ENCODE data around the gene C1orf116.

C1orf116 gene

DNA sequence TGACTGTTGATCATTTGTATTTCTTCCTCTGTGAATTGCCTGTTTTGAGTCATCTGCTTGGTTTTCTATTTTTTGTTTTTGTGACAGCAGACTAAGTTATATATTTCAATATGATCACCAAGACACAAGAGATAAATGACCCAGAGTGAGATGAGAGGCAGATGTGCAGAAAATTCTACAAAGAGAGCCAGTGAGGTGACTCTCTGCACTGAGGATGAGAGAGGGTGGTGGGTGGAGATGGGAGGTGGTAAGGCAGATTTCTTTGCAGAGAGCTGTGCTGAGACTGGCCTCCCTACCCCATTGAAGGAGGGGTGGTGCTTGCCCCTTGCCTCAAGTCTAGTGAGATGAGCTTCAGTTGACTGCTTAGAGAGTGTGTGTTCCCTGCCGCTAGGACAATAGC lies 44.7 kb downstream of the C1orf116 start:
- DNase-seq (ENCODE audit: low spot score) = no peak

DNA sequence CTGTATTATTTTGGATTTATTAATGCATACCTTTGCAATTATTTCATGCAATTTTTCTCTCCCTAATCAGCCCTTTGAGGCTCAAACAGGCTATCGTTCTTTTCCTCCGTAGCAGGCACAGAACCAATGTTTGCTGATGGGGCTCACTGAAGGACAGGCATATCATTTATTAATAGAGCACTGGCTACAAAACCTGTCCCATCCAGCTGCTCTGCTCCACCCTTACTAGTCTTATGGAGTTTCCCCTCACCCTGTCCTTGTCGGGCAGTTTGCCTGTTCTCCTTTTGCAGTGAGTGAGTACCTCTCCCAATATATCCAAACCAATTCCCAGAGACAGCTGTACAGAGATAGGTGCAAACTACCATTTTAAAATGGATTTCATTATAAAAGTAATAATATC lies 45.7 kb downstream of the C1orf116 start:
- DNase-seq (ENCODE audit: low spot score) = no peak

DNA sequence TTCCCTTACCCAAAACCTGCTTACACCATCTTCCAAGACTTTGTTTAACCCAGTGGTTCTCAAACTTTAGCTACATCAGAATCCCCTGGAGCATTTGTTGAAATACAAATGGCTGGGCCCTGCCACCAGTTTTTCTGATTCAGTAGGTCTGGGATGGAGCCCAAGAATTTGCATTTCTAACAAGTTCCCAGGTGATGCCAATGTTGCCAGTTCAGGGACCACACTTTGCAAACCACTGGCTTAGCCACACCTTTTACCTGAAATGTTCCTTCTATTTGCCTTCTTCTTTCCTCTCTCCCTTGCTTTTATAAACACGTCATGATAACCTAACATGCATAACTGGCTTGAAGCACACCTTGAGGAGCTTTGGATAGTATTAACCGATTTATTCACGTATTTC lies 46.2 kb downstream of the C1orf116 start:
- DNase-seq (ENCODE audit: low spot score) = no peak

DNA sequence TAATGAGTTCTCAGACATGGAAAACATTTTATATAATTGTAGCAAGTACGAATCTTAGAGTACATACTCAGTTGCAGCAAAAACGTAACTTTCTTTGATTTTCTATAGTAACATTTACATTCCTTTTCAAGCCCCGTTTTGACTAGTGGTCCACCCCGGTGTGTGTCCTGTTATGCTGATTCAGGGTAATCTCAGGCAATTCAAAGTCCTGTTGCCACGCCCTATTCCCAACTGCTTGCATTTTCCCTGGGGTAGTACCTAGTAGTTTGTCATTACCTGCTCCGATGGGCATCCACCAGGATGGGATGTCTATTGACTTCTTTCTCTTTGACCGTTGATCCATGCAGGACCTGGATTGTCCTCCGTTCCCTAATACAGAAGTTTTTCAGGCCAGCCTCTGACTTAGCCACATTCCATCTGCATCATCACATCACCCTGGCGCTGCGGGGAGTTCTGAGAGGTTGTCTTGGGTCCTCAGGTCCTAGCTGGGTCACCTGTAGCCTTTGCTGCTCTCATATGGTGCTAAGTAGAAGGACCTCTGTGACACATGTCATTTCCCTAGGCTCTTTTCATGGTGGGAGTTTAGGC lies 47.3 kb downstream of the C1orf116 start:
- peak; percentile 47 for DNase-seq (ENCODE audit: low spot score)

DNA sequence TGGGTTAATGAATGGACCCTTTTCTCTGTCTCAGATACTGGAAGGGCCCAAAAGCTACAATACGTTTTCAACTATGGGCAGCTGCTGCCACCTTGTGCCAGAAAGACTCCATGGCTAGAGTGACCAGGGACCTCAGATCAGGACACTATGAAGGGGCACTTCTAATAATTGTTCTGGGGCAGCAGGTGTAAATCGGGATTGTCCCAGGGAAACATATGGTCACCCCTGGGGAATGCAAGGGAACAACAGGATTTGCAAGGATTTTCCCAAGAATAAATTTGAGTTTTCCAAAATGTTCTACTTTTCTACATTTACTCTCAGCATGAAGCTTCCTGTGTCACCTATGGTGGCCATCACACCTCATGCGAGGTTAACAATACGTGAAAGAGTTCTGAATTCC lies 50.3 kb downstream of the C1orf116 start:
- peak; percentile 63 for DNase-seq (ENCODE audit: low spot score)

DNA sequence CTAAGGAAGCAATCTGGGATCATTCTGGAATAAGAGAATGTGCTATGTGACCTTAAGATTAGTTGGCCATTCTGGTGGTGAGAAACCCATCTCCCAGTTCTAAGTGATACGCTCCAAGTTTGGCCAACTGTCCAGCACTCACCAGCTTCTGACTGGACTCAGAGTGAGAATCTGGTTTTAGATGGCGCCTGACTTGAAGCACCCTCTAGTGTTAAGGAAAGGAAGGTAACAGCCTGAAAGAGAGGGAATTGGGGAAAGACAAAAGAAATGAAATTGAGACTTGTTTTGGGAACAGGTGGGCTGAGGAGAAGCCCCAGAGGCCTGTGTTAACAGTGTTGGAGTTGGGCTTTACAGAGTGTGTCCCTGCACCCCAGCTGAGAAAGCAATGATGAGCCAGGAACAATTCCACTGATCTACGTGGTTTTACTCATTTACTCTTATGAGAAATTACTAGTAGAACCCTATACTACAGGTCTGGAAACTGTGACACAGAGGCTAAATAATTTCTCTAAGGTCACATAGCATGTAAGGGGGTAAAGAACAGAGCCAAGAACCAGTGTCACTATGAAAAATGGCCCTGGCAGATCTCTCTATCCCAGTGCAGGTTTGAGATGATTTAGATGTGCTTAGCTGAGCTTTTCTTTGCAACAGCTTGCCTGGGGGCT lies 53.0 kb downstream of the C1orf116 start:
- DNase-seq (ENCODE audit: low spot score) = peak; percentile 58

DNA sequence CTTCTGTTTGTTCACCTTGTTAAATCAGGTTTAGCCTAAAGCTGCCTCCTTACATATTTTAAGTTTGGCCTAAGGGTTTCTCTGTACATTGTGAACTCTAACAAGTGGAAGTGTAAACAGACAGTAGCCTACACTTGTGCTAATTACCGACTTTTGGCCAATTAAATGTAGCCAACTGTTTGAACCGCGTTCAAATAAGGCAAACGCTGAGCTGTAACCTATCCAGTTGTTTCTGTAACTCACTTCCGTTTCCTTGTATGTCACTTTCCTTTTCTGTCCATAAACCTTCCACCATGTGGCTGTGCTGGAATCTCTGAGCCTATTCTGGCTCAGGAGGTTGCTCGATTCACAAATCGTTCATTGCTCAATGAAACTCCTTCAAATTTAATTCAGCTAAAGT lies 54.3 kb downstream of the C1orf116 start:
- no peak for DNase-seq (ENCODE audit: low spot score)

DNA sequence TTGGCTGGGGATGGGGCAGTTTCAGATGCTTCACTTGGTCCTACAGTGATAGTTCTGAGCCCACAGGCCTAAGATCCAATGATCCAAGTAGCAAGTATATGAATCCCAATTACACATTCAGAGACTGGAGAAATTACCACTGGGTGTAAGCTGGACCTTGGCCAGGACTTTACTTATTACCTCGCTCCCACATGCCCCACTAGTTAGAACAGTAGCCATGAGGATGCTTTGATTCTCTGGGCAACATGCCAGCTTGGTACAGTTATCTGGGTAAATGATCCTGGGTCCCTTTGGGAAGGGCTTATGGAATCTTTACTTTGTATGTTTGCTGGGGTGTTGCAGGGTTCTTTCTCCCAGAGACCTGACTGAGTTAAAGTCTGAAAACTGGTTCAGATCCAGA lies 57.2 kb downstream of the C1orf116 start:
- DNase-seq (ENCODE audit: low spot score) = peak; percentile 67

DNA sequence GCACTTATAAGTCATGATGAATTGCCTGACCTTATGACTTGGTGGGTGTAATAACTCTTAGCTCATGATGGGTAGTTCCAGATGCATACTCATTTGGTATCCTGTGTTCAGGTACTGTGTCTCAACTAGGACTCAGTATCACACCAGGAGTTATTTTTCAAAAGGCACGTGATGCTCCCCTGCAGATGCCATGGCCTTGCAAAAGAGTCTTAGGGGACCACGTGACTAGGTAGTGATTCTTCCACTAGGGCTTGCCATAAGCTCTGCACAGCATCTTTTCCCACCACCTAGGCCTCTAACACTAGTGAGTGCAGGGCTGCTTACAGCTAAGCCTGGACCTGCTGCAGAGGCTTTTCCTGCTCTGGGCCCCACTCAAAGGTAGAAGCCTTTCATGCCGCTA lies 58.4 kb downstream of the C1orf116 start:
- DNase-seq (ENCODE audit: low spot score) = no peak

DNA sequence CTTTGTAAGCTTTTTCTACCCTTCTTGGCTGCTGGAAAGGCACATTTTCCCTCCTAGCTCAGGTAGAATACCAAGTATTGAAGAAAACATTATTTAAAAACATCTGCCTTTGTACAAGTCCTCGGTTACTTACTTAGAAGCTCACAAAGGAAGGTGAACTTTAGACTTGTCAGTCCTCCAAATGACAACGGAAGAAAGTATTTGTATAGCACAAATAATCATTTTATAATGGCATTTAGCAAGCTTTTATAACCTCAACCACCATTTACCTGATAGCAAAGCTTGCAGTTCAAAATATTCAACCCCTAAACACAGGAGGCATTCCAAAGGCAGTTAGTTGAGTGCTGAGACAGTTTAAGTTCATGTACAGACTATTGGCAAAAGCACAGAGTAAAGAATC lies 59.8 kb downstream of the C1orf116 start:
- no peak for DNase-seq (ENCODE audit: low spot score)

DNA sequence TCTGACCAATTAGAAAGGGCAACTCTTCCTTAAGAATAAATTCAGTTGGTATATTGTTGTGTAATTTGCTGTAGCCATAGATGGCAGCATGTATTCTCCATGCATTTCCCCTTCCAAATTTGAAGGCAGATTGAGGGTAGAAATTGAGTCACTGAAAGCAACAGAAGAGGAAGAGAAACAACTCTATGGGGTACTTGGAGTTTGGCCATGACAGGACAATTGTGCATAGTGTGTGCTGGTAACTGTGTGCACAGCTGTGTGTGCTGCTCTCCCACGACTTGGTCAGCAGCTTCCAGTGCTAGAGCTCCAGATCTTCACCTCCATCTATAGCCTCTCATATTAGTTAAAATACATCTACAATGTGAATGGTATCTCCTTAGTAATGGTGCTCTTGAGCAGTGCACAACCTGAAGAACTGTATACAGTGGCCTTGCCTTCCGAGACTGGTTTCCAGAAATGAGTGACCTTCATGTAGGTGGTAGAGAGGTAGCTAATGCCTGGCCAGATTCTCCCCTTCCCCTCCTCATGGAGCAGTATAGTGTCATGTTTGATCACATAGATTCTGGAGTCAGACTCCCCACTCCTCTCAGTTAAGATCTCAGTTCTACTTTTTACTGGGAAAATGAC lies 61.4 kb downstream of the C1orf116 start:
- DNase-seq (ENCODE audit: low spot score) = no peak

DNA sequence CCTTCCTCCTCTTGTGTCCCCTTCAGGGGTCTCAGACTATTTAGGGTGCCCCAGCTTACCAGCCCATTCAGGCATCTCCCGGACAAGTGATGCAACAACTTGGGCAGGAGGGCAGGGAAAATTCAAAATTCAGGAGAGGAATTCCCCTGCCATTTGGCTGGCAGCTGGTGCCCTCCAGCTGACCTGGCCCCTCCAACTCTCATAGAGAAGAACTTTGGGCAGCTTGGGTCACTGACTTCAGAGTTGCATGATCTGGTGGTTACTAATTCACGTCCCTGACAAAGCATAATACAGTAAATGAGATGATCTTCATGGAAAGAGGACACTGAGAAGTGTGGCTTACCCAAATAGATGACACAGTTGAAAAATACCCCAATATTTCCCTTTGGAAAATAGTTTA lies 62.1 kb downstream of the C1orf116 start, which contains the start of gene FCAMR:
Gene FCAMR (minus strand): TSS at position 15 of the 400 bp plus-strand sequence. CDS start 335 bp downstream, outside the sequence.
- peak; percentile 33 for DNase-seq (ENCODE audit: low spot score)

DNA sequence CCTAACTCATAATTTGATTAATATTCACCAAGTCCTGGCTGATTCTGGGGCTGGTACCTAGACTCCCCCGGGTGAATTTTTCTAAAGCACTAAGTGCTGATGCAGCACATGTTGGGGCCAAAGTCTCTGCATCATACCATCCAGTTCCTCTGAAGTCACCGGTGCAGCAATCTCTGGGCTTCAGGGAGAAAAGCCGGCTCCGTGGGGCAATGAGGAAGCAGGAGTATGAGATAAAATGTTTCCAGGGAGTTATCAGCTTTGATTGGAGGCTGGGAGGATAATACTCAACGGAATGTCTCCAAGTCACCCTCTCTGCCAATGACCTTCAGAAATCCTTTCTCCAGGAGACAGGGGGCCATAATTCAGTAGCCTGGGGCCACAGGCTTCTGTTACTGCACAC lies 63.5 kb downstream of the C1orf116 start:
- peak; percentile 39 for DNase-seq (ENCODE audit: low spot score)
